ENCODE data around the gene NAA80. TPM values are rescaled to one million over a fixed set of nuclear protein-coding genes. Genes with fewer than 3 reads are reported as not detected.

NAA80 gene
- polyA plus RNA-seq, 1 donor from 2014 or later: 4.6 TPM

- Histone ChIP-seq H3F3A (ENCODE audit: insufficient read depth, low read length, poor library complexity, severe bottlenecking) (no peaks in the 10 kb centered on the region), H3K4me3 (ENCODE audit: low read length) (no peak within 1 kb of the TSS), H3K27me3 (ENCODE audit: insufficient read depth, low read depth, low read length) (peaks cover 42% of the 10 kb centered on the region), H2AFZ (ENCODE audit: low read depth, low read length) (no peak within 1 kb of the TSS), H3K36me3 (ENCODE audit: insufficient read depth, low read length) (no peaks in the 10 kb centered on the region), H3K9me3 (ENCODE audit: low read length) (no peaks in the 10 kb centered on the region), H3K27ac (ENCODE audit: low read length) (no peak within 1 kb of the TSS), H3K9me2 (ENCODE audit: insufficient read depth, low read length) (no peaks in the 10 kb centered on the region), H4K20me1 (ENCODE audit: insufficient read depth) (no peaks in the 10 kb centered on the region), H3K4me2 (ENCODE audit: low read length) (no peak within 1 kb of the TSS), H3K9ac (ENCODE audit: low read length) (no peak within 1 kb of the TSS), H3K79me2 (replicated peaks; ENCODE audit: insufficient read depth, low read length) (peaks cover 11% of the 10 kb centered on the region)
- TF ChIP-seq POLR2AphosphoS5 (IDR thresholded peaks at IDR 0.05): no peak
- no peak for TF ChIP-seq EP300 (conservative IDR thresholded peaks at IDR 0.05; ENCODE audit: poor library complexity, severe bottlenecking)
- no peak for TF ChIP-seq MXI1 (conservative IDR thresholded peaks at IDR 0.05; ENCODE audit: poor library complexity, severe bottlenecking)
- no peak for TF ChIP-seq SMC3 (conservative IDR thresholded peaks at IDR 0.05; ENCODE audit: poor library complexity)
- no peak for TF ChIP-seq RAD21 (conservative IDR thresholded peaks at IDR 0.05)
- TF ChIP-seq REST (IDR thresholded peaks at IDR 0.05; ENCODE audit: borderline replicate concordance): no peak
- no peak for TF ChIP-seq CTCF (IDR thresholded peaks at IDR 0.05; ENCODE audit: poor library complexity, severe bottlenecking)
- TF ChIP-seq EZH2 (IDR thresholded peaks at IDR 0.05; ENCODE audit: borderline replicate concordance, insufficient read depth, low read length, poor library complexity, severe bottlenecking): no peak
Observed at GRCh38 chr3:50340448-50341329, 41.5 kb upstream of the NAA80 start, which contains the start of gene RASSF1. TSS of gene RASSF1 (minus strand) at chr3:50340836. CDS start at chr3:50340805, 31 bp downstream.

- Histone ChIP-seq H3F3A (ENCODE audit: insufficient read depth, low read length, poor library complexity, severe bottlenecking) (no peaks in the 10 kb centered on the region), H3K27me3 (ENCODE audit: insufficient read depth, low read depth, low read length) (peaks cover 36% of the 10 kb centered on the region), H3K4me3 (ENCODE audit: low read length) (no peak overlapping the region), H3K4me2 (ENCODE audit: low read length) (no peak overlapping the region), H2AFZ (ENCODE audit: low read depth, low read length) (no peak overlapping the region), H4K20me1 (ENCODE audit: insufficient read depth) (no peaks in the 10 kb centered on the region), H3K9me2 (ENCODE audit: insufficient read depth, low read length) (no peaks in the 10 kb centered on the region), H3K27ac (ENCODE audit: low read length) (no peak overlapping the region), H3K79me2 (replicated peaks; ENCODE audit: insufficient read depth, low read length) (peaks cover 17% of the 10 kb centered on the region), H3K36me3 (ENCODE audit: insufficient read depth, low read length) (no peaks in the 10 kb centered on the region), H3K9ac (ENCODE audit: low read length) (no peak overlapping the region), H3K9me3 (ENCODE audit: low read length) (no peaks in the 10 kb centered on the region)
- TF ChIP-seq TAF1 (IDR thresholded peaks at IDR 0.05; ENCODE audit: low read depth): no peak
- TF ChIP-seq RAD21 (conservative IDR thresholded peaks at IDR 0.05): no peak
- TF ChIP-seq REST (IDR thresholded peaks at IDR 0.05; ENCODE audit: borderline replicate concordance): no peak
- no peak for TF ChIP-seq SMC3 (conservative IDR thresholded peaks at IDR 0.05; ENCODE audit: poor library complexity)
- no peak for TF ChIP-seq MXI1 (conservative IDR thresholded peaks at IDR 0.05; ENCODE audit: poor library complexity, severe bottlenecking)
- no peak for TF ChIP-seq CTCF (IDR thresholded peaks at IDR 0.05; ENCODE audit: poor library complexity, severe bottlenecking)
- no peak for TF ChIP-seq EZH2 (IDR thresholded peaks at IDR 0.05; ENCODE audit: borderline replicate concordance, insufficient read depth, low read length, poor library complexity, severe bottlenecking)
- TF ChIP-seq EP300 (conservative IDR thresholded peaks at IDR 0.05; ENCODE audit: poor library complexity, severe bottlenecking): no peak
- no peak for TF ChIP-seq POLR2AphosphoS5 (IDR thresholded peaks at IDR 0.05)
Observed at GRCh38 chr3:50340147-50340447, 40.9 kb upstream of the NAA80 start.

Measured in neural cell (in vitro differentiated cells).